Thyroid gland (tissue), 4 donors: ENCODE data around the gene PCCA. TPM values are rescaled to one million over a fixed set of nuclear protein-coding genes. Genes with fewer than 3 reads are reported as not detected.

Experiments used
- DNase-seq, 2 donors: peaks; one replicate each; pipeline ENCODE4 v3.0.0-alpha.2; 2019
- H3K27ac ChIP-seq, 3 donors: fragments of 200-600 bp; sonication (generic); 1 replicate in 2 of 3; 2 replicates in 1 of 3; pipeline ENCODE4 v1.5.1; 2016 to 2019; ENCODE audit warnings: mild to moderate bottlenecking in 1 of 3, moderate library complexity in 1 of 3
- H3K27me3 ChIP-seq: fragments of 200-600 bp; sonication (generic); one replicate; pipeline ENCODE4 v1.5.1; 2019
- H3K36me3 ChIP-seq, 2 donors: fragments of 200-600 bp; sonication (generic); one replicate each; pipeline ENCODE4 v1.5.1; 2016 to 2019
- H3K4me1 ChIP-seq, 2 donors: fragments of 200-600 bp; sonication (generic); one replicate each; pipeline ENCODE4 v1.5.1; 2017 to 2019
- H3K4me3 ChIP-seq, 3 donors: fragments of 200-600 bp; sonication (generic); replicated peaks in 1 of 3; 1 replicate in 2 of 3; 2 replicates in 1 of 3; pipeline ENCODE4 v1.5.1; 2016; ENCODE audit warnings: mild to moderate bottlenecking in 1 of 3
- H3K9me3 ChIP-seq: fragments of 200-600 bp; sonication (generic); one replicate; pipeline ENCODE4 v1.5.1; 2017
- POLR2A ChIP-seq, 2 donors: fragments of 450-650 bp; IDR thresholded peaks; one replicate each; pipeline ENCODE4 v1.6.1; 2017; ENCODE audit warnings: antibody characterized with exemption in 2 of 2, mild to moderate bottlenecking in 2 of 2, moderate library complexity in 1 of 2
- WGBS, 2 donors: methylation state at CpG; one replicate each; pipeline ENCODE4 v1.1.5; 2017; 5-methylcytosine and 5-hydroxymethylcytosine counted together
- intact Hi-C: fragments of 100-400 bp; cut with DNase I; formaldehyde crosslinking; loops from one replicate; pipeline ENCODE4 v1.15.1; 2023
- total RNA-seq, 4 donors: library from RNA; depleted of rRNA; stranded (reverse); fragments of >200 nt; gene quantifications; one replicate each; pipeline ENCODE4 v1.2.3, GENCODE V29; 2016
- TF ChIP-seq, protein P1 (sequence below), 6 experiments: fragments of 200-600 bp in 3 of 6; fragments of 450-650 bp in 3 of 6; sonication (generic) in 3 of 6; IDR thresholded peaks; one replicate each; pipeline ENCODE4 v1.5.1; 2016 to 2019; ENCODE audit warnings: antibody characterized with exemption in 6 of 6, mild to moderate bottlenecking in 2 of 6, inconsistent platforms in 1 of 6, moderate library complexity in 1 of 6

Gene PCCA
- total RNA-seq, 4 donors from 2014 or later, result 54.3 to 95.2 (median 67.7) TPM

DNA sequence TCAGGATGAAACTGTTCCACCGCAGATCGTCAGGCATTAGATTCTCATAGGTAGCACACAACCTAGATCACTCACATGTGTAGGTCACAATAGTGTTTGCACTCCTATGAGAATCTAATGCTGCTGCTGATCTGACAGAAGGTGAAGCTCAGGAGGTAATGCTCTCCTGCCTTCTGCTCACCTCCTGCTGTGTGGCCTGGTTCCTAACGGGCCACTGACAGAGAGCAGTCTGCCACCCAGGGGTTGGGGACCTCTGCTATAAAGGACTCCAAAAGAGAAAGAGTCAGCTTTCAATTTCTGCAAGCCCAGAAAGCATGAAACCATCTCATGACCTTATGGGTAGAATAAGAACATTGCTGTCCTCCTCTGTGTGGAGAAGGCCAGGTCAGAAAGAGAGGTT, 43.5 kb upstream of the PCCA start:
- intact Hi-C loops, result no loop called here

DNA sequence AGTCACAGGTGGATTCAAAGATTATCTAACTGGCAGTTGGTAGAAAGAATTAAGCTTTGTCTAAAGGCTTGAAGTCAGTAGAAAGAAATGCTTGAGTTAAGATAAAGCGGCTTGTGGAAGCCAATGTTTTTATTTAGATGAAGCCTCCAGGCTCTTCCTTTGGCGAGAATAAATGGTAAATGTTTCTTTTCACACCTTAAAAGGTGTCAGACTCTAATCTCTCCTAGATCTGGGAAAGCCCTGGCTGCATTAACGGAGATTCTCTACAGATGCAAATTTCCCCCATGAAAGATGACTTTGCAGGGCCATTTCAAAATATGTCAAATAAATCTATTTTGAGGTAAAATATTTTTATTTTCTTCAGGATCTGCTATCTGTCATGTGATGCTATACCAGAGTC, 37.8 kb upstream of the PCCA start:
- Histone ChIP-seq H3K36me3 (no peaks in the 10 kb centered on the region), H3K27me3 (no peaks in the 10 kb centered on the region), H3K27ac (no peak overlapping the region), H3K4me1 (no peaks in the 10 kb centered on the region), H3K9me3 (no peaks in the 10 kb centered on the region), H3K4me3 (no peak overlapping the region)
- DNase-seq, result no peak
- TF ChIP-seq, protein P1, sequence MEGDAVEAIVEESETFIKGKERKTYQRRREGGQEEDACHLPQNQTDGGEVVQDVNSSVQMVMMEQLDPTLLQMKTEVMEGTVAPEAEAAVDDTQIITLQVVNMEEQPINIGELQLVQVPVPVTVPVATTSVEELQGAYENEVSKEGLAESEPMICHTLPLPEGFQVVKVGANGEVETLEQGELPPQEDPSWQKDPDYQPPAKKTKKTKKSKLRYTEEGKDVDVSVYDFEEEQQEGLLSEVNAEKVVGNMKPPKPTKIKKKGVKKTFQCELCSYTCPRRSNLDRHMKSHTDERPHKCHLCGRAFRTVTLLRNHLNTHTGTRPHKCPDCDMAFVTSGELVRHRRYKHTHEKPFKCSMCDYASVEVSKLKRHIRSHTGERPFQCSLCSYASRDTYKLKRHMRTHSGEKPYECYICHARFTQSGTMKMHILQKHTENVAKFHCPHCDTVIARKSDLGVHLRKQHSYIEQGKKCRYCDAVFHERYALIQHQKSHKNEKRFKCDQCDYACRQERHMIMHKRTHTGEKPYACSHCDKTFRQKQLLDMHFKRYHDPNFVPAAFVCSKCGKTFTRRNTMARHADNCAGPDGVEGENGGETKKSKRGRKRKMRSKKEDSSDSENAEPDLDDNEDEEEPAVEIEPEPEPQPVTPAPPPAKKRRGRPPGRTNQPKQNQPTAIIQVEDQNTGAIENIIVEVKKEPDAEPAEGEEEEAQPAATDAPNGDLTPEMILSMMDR (IDR thresholded peaks at IDR 0.05), result no peak
- intact Hi-C loops, result no loop called here
- WGBS, 2 donors, result 76 to 81% methylated on average over 3 of the region's 3 CpGs

More for the DNA sequence above, 43.5 kb upstream of the PCCA start:
- no peak for DNase-seq
- no peaks in the 10 kb centered on the region for H3K27me3 ChIP-seq
- no peak overlapping the region for H3K4me3 ChIP-seq
- H3K4me1 ChIP-seq, result peaks cover 0 to 6% of the 10 kb centered on the region in 2 donors
- no peaks in the 10 kb centered on the region for H3K36me3 ChIP-seq
- no peaks in the 10 kb centered on the region for H3K9me3 ChIP-seq
- H3K27ac ChIP-seq, result no peak overlapping the region
- WGBS, 2 donors, result 79 to 88% methylated on average over 3 of the region's 3 CpGs
- TF ChIP-seq, protein P1 (IDR thresholded peaks at IDR 0.05), result no peak
- no peak for TF ChIP-seq POLR2A (IDR thresholded peaks at IDR 0.05)

DNA sequence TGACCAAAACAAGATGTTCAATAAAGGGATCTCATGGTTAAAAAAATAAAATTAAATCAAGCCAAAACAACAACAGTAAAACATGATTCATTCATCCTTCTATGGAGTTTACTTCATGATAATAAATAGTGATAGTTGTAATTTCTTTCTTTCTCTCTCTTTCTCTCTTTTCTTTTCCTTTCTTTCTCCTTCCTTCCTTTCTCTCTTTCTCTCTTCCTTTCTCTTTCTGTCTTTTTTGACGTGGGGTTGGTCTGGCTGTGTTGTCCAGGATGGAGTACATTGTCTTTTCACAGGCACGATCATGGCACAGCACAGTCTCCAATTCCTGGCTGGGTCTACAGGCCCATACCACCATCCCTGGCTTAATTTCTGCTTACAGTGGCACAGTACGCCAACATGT, 29.1 kb upstream of the PCCA start:
- Histone ChIP-seq H3K9me3 (no peaks in the 10 kb centered on the region), H3K27ac (no peak overlapping the region), H3K27me3 (no peaks in the 10 kb centered on the region), H3K4me3 (no peak overlapping the region), H3K4me1 (no peaks in the 10 kb centered on the region), H3K36me3 (no peaks in the 10 kb centered on the region)
- intact Hi-C loops, result no loop called here
- WGBS, 2 donors, result 92 to 96% methylated on average over 3 of the region's 3 CpGs
- TF ChIP-seq, protein P1 (IDR thresholded peaks at IDR 0.05), result no peak
- TF ChIP-seq POLR2A (IDR thresholded peaks at IDR 0.05), result no peak
- DNase-seq, result no peak

DNA sequence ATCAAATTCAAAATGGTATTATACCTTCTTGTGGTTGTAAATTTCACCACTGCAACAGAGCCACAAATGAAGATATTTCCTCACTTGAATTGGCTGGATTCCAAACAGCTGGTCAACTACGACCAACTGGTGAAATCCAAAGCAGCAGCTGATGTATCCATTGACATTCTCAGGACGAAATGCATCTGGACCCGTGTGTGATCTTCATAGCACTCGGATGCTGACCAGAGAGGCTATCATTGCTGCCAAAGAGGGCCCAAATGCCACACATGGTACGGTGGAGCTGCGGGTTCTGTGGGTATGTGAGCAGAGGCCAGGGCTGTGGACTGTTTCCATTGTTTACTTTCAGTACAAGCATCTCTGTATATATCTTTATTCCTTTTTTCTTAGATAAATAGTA, 25.6 kb upstream of the PCCA start:
- Histone ChIP-seq H3K27ac (no peak overlapping the region), H3K4me1 (no peaks in the 10 kb centered on the region), H3K36me3 (no peaks in the 10 kb centered on the region), H3K4me3 (no peak overlapping the region), H3K9me3 (no peaks in the 10 kb centered on the region), H3K27me3 (no peaks in the 10 kb centered on the region)
- DNase-seq, result no peak
- TF ChIP-seq POLR2A (IDR thresholded peaks at IDR 0.05), result no peak
- TF ChIP-seq, protein P1 (IDR thresholded peaks at IDR 0.05), result no peak
- WGBS, 2 donors, result 78% methylated on average over 6 of the region's 6 CpGs
- intact Hi-C loops, result no loop called here

DNA sequence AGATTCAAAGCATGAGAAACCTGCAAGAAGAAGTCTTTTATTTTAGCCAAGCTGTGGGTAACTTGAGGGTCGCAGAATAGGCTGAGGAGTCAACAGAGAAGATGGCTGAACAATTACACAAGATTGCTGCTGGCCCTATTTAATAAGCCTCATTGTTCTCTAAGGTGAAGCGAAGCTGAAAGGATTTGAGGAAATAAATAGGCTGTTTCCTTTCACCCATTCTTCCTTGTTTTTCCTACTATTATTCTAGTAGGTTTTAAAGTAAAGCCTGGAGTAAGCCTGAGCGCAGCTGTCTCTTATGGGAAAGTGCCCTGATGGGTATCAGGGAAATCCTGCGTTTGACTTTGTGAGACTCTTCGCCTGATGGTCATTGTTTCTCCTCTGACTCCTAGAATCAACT, 25.0 kb upstream of the PCCA start:
- Histone ChIP-seq H3K4me1 (no peaks in the 10 kb centered on the region), H3K9me3 (no peaks in the 10 kb centered on the region), H3K27me3 (no peaks in the 10 kb centered on the region), H3K4me3 (no peak overlapping the region), H3K27ac (no peak overlapping the region), H3K36me3 (no peaks in the 10 kb centered on the region)
- TF ChIP-seq, protein P1 (IDR thresholded peaks at IDR 0.05), result no peak
- TF ChIP-seq POLR2A (IDR thresholded peaks at IDR 0.05), result no peak
- no peak for DNase-seq
- WGBS, 2 donors, result 79 to 81% methylated on average over 5 of the region's 5 CpGs
- intact Hi-C loops, result no loop called here
